ENCODE results near the gene HAP1.

The HAP1 gene

GRCh38 chr17:41763327-41763726 is 28.9 kb upstream of the HAP1 start:
- DNase-seq: no peak

GRCh38 chr17:41762841-41763240 is 28.4 kb upstream of the HAP1 start:
- no peak for DNase-seq

GRCh38 chr17:41762391-41762790 is 27.9 kb upstream of the HAP1 start:
- no peak for DNase-seq

DNA sequence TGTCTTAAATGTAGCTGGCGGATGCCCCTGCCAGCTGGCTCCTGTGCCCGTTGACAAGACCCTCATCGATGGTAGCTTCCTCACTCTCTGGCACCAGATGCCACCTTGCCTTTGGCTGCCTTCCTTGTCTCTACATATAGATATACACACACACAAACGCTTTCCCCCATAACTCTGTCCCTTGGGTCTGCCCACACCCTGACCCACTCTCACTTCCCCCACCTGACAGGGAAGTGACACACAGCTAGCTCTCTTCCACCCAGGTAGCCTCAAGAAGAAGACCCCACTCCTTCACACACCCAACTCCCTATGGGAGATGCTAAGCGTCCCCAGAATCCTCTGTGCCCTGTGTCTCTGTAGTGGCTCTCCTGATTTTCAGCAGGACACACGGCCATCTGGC is 26.4 kb upstream of the HAP1 start:
- DNase-seq: no peak

GRCh38 chr17:41758601-41759000 is 24.2 kb upstream of the HAP1 start:
- no peak for DNase-seq

DNA sequence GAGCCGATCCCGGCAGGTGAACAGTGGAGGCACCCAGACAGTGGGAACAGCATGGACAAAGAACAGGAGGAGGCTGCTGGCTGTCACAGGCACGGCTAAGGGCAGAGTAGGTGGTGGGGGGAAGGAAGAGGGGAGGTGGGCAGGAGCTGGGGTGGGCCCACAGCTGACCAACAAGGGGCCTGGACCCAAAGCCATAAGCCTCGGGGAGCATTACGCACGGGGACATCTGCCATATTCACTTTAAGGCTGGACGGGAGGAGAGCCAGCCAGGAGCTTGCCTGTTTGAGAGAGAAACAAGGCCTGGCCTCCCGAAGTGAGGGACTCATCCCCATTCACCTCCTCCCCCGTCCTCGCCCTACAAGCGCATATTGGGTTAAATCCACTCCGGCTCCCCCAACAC is 19.6 kb upstream of the HAP1 start:
- no peak for DNase-seq

DNA sequence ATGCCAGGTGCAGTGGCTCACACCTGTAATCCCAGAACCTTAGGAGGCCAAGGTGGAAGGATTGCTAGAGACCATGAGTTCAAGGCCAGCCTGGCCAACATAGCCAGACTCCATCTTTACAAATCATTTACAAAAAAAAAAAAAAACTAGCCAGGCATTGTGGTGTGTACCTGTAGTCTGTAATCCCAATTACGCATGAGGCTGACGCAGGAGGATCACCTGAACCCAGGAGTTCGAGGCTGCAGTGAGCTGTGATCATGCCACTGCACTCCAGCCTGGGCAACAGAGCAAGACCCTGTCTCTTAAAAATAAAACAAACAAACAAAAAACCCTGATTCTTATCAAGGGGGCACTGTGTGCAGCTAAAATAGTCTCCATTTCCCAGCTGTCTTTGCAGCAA is 16.8 kb upstream of the HAP1 start:
- DNase-seq: no peak

GRCh38 chr17:41750862-41751261 is 16.4 kb upstream of the HAP1 start:
- DNase-seq: no peak

DNA sequence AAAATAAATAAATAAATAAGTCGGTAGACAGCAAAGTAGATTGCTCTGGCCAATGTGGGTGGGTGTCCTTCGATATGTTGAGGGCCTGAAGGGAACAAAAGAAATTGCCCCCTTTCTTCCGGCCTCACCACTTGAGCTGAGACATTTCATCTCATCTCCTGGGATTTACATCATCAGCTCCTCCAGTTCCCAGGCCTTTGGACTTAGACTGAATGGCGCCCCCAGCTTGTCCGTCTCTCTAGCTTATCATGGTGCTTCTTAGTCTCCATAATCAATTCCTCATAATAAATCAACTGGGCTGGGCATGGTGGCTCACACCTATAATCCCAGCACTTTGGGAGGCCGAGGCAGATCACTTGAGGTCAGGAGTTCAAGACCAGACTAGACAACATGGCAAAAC is 13.8 kb upstream of the HAP1 start:
- DNase-seq: no peak

DNA sequence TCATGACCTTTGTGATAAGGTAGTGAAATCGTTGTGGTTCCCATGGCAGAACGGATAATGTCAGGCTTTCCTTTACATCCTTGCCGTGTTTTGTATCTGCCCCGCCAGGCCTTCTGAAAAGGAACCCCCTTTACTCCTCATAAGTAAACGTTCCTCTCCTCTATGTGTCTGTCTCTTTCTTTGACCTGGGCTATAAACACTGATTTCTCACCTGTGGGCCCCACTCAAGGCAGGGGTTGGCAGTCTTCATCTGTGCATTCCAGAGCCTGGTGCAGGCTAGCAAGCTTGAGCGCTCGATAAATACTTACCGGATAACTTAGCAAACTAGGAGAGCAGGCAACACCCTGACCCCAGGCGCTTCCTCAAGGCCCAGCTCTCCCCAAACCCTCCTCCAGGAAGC is 7.3 kb upstream of the HAP1 start:
- DNase-seq: no peak

DNA sequence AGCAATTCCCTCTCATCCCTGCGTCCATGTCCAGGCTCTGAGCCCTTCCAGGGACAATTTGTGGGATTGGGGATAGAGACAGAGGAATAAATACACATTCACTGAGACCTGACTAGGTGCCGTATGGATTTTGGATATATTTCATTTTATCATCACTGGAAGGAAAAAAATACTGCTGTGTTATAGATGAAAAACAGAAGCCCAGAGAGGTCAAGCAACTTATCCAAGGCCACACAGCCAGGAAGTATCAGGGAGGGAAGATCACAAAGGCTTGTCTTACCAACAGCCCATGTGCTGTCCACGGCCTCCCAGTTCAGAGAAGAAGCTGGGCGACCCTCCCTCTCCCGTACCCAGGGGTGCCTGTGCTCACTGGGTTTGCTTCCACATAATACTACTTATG is 6.1 kb upstream of the HAP1 start:
- DNase-seq: no peak

DNA sequence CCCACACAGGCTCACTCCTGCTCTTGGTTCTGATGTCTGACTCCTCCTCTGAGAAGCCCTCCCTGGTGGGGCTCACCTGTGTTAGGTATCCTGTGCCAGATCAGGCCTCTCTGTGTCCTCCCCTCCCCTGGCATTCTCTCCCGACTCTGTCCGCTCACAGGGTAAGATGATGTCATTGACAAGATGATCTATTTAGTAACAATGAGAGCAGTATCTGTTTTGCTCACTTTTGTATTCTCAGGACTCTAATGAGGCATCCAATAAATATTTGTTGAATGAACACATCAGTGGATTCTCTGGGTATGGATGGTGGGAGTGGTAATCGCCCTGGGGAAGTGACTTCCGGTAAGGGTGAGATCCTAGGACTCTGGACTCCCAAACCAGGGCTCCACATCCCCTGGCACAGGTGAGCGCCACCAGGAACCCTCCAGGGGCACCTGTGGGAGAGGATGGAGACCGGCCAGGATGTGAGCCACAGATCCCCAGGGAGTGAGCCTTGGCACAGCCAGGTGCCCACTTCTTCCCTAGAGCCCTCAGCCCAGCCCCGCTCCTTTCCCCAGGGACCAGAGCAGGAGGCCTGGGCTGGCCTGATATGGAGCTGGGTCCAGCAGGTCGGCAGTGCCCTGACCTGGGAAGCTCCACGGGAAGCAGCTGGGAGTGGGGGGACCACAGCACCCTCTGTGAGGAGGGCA is 5.4 kb upstream of the HAP1 start:
- DNase-seq: peak; percentile 39

DNA sequence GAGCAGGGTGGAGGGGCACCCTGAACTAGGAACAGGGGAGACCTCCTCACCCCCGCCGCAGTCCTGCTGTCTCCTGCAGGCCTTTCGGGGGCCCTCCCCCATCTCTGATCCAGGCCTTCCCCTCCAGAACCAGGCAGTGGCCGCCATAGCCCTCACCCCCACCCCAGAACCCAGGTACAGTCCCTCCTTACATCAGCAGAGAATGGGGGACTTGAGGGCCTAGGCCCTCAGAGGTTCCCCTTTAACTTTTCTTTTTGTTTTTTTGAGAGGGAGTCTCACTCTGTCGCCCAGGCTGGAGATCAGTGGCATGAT is 4.3 kb upstream of the HAP1 start:
- no peak for DNase-seq

GRCh38 chr17:41738077-41738800 is 3.8 kb upstream of the HAP1 start:
- peak; percentile 76 for DNase-seq

- no peak for DNase-seq
Observed at GRCh38 chr17:41737680-41738023, 3.2 kb upstream of the HAP1 start.

DNA sequence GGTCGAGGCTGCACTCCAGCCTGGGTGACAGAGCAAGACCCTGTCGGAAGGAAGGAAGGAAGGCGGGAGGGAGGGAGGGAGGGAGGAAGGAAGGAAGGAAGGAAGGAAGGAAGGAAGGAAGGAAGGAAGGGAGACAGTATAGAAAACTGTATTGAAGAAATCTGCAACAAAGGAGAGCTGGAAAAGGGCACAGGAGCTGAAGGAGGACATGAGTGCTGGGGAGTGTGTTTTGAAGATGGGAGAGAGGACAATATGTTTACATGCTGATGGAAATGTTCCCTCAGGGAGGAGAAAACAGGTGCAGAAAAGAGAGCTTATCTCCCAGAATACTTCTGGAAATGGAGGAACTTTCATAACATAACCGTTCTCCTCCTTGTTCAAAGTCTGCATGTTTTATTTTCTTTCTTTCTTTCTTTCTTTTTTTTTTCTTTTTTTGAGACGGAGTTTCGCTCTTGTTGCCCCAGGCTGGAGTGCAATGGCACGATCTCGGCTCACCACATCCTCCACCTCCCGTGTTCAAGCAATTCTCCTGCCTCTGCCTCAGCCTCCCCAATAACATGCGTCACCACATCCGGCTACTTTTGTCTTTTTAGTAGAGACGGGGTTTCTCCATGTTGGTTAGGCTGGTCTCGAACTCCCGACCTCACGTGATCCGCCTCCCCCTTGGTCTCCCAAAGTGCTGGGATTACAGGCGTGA is 2.7 kb upstream of the HAP1 start:
- DNase-seq: no peak

- no peak for DNase-seq
Observed at GRCh38 chr17:41735744-41736143, 1.3 kb upstream of the HAP1 start.

DNA sequence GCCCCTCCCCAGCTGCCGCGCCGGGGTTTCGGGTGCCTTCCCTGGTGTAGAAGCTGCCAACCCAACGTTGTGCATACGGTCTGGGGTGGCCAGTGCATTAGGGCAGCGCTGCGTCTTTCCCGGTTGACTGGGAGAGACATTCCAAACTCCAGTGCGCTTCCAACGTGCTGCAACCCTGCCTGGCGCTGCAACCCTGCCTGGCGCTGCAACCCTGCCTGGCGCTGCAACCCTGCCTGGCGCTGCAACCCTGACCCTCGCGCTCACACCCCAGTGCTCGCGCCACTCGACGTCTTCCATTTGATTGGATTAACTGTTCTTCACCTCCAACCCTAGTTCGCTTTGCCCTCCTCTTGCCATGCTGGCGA is 488 bp upstream of the HAP1 start:
- no peak for DNase-seq

GRCh38 chr17:41733348-41734138 is 900 bp downstream of the HAP1 start:
- no peak for DNase-seq

- no peak for DNase-seq
Observed at GRCh38 chr17:41731836-41732235, 2.6 kb downstream of the HAP1 start.

- DNase-seq: no peak
Observed at GRCh38 chr17:41730479-41730878, 4.0 kb downstream of the HAP1 start.

GRCh38 chr17:41728056-41728455 is 6.4 kb downstream of the HAP1 start:
- no peak for DNase-seq

DNA sequence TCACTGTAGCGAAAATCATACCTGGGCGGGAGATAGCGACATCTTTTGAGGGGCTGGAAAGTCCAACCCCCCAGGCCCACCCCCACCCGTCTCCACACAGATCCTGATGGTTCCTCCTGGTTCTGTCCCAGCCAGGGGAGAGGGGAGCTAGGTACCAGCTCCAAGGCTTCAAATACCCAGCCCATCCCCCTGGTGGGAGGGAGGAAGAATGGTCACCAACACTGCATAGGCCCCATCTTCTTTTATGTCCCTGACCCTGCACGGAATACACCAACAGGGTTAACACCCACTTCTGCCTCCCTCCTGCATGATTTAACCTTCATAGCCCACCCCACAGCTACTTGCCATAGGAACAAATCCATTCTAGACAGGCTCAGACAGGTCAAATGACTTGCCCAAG is 9.3 kb downstream of the HAP1 start:
- DNase-seq: no peak

Measured in fibroblast of skin of abdomen (primary cell).